DND-41 (cell line): ENCODE results near the gene GRID1.

Experiments used
- ATAC-seq: fragments of 200-7000 bp; cut with Tn5 transposase; 3 replicates; pipeline ENCODE4 v1.9.1; 2021; ENCODE audit warnings: low read depth; ENCODE audit not compliant: insufficient read depth
- DNase-seq: peaks from one replicate; pipeline ENCODE4 v3.0.0-alpha.2; 2020
- H2AFZ ChIP-seq: 2 replicates; pipeline ENCODE4 v1.6.0; 2012; ENCODE audit warnings: low read depth, low read length
- H3K27ac ChIP-seq: 2 replicates; pipeline ENCODE4 v1.5.1; 2012; ENCODE audit warnings: low read length, inconsistent platforms
- H3K27me3 ChIP-seq: fragments of 200-600 bp; sonication (generic); 2 replicates; pipeline ENCODE4 v1.6.0; 2012; ENCODE audit warnings: low read length, mild to moderate bottlenecking, inconsistent platforms; ENCODE audit not compliant: insufficient read depth, poor library complexity
- H3K36me3 ChIP-seq: 2 replicates; pipeline ENCODE4 v1.5.1; 2012; ENCODE audit warnings: low read length, inconsistent platforms; ENCODE audit not compliant: insufficient read depth
- H3K4me1 ChIP-seq: 2 replicates; pipeline ENCODE4 v1.5.1; 2012; ENCODE audit warnings: mild to moderate bottlenecking, low read length; ENCODE audit not compliant: insufficient read depth
- H3K4me2 ChIP-seq: 2 replicates; pipeline ENCODE4 v1.6.0; 2012; ENCODE audit warnings: mild to moderate bottlenecking, moderate library complexity, low read length, inconsistent platforms; ENCODE audit not compliant: insufficient read depth
- H3K4me3 ChIP-seq, 2 experiments: fragments of 200-600 bp in 1 of 2; shearing (Covaris generic) in 1 of 2; 2 replicates each; pipeline ENCODE4 v1.5.1; 2012 to 2016; ENCODE audit warnings: inconsistent platforms in 2 of 2, low read length in 2 of 2, mild to moderate bottlenecking in 2 of 2, low read depth in 1 of 2, moderate library complexity in 1 of 2
- H3K79me2 ChIP-seq: 2 replicates; pipeline ENCODE4 v1.6.0; 2012; ENCODE audit warnings: low read length, inconsistent platforms; ENCODE audit not compliant: insufficient read depth
- H3K9ac ChIP-seq: 2 replicates; pipeline ENCODE4 v1.6.0; 2012; ENCODE audit warnings: low read depth, mild to moderate bottlenecking, inconsistent platforms, low read length, moderate library complexity
- H3K9me3 ChIP-seq: 2 replicates; pipeline ENCODE4 v1.5.1; 2012; ENCODE audit warnings: low read length, moderate library complexity, mild to moderate bottlenecking, inconsistent platforms; ENCODE audit not compliant: insufficient read depth, severe bottlenecking
- H4K20me1 ChIP-seq: 2 replicates; pipeline ENCODE4 v1.6.0; 2012; ENCODE audit warnings: low read length; ENCODE audit not compliant: insufficient read depth
- CTCF ChIP-seq: IDR thresholded peaks from 2 replicates; pipeline ENCODE4 v1.5.1; 2012; ENCODE audit warnings: borderline replicate concordance, low read length, moderate library complexity, mild to moderate bottlenecking; ENCODE audit not compliant: poor library complexity, severe bottlenecking; ENCODE audit errors: extremely low read depth
- EZH2 ChIP-seq: IDR thresholded peaks from 3 replicates; pipeline ENCODE4 v1.6.1; 2012; ENCODE audit warnings: borderline replicate concordance, low read depth, mild to moderate bottlenecking, moderate library complexity, low read length, inconsistent platforms; ENCODE audit not compliant: severe bottlenecking

The GRID1 gene

GRCh38 chr10:86265895-86266259, 100.7 kb downstream of the GRID1 start:
- Histone ChIP-seq H2AFZ (no peak overlapping the region), H3K9me3 (no peaks in the 10 kb centered on the region), H3K9ac (no peak overlapping the region), H3K36me3 (no peaks in the 10 kb centered on the region), H3K4me1 (no peaks in the 10 kb centered on the region), H3K4me3 (no peak overlapping the region), H3K4me2 (no peak overlapping the region), H4K20me1 (no peaks in the 10 kb centered on the region), H3K27me3 (no peaks in the 10 kb centered on the region), H3K79me2 (no peaks in the 10 kb centered on the region), H3K27ac (no peak overlapping the region)
- DNase-seq (no peak), ATAC-seq (no peak)
- TF ChIP-seq EZH2 (no peak), CTCF (no peak)

DNA sequence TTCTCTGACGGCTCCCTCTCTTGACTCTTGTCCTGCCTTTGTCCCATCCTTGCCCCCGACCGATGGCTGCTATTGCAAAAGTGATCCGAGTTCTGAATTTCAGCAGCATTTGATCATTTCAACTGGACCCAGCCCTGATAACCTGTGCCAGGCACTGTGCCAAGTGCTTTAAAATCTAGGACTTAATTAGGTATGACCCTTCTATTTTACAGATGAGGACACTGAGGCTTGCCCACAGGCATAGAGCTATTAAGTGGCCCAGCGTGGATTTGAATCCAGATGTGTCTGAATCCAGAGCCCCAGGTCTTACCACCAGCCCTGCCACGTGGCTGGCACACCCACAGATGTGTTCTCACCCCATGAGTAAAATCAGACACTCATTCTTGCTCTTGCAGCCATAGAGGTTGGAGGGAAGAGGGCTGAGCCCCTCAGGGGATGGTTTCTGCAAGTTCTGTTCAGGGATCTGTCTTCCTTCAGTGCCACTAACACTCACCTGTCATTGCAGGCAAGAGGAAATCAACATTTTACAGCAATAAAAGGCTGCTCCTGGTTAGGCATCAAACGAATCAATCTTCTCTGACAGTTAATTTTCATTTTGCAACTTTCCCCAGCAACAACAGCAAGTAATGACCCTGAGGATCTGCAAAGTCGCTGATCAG, 101.2 kb downstream of the GRID1 start:
- Histone ChIP-seq H3K36me3 (no peaks in the 10 kb centered on the region), H3K4me1 (no peaks in the 10 kb centered on the region), H2AFZ (no peak overlapping the region), H3K9me3 (no peaks in the 10 kb centered on the region), H3K27ac (no peak overlapping the region), H4K20me1 (no peaks in the 10 kb centered on the region), H3K9ac (no peak overlapping the region), H3K27me3 (no peaks in the 10 kb centered on the region), H3K79me2 (no peaks in the 10 kb centered on the region), H3K4me2 (no peak overlapping the region), H3K4me3 (no peak overlapping the region)
- no peak for ATAC-seq
- DNase-seq, result no peak
- TF ChIP-seq CTCF (no peak), EZH2 (no peak)

DNA sequence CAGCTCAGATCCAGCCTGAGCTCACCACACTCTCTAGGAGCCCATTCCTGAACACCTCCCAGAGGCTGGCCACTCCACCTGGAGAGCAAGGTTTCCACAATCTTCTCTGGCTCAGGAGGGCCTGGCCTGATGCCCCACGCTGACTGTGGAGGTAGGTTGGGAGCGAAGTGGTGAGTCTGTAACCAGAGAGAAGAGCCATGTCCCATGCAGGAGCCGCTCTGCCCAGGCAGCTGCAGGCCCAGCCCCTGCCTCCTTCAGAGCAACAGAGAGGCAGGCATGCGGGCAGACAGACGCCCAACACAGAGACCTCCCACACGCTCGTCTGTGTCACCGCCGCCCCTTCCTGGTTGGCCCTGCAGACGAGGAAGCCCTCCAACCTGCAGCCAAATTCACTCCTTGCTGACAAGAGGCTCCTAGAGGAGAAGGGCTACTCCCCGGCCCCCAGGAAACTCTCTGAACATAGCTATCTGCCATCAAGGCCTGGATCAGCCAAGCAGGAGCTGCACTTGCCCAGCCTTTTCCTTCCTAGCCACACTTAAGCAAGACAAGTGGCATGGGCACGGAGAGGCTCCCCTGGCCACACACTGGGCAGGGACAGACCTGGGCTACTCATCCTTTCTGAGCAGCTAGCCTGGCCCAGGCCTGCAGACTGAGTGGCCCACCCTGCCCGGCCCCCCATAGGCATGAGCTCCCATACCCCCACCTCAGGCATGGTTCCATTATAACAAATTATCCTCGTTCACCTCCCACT, 101.9 kb downstream of the GRID1 start:
- no peaks in the 10 kb centered on the region for H3K27me3 ChIP-seq
- no peak for ATAC-seq
- no peak overlapping the region for H3K27ac ChIP-seq
- H3K9me3 ChIP-seq, result no peaks in the 10 kb centered on the region
- H3K4me1 ChIP-seq, result no peaks in the 10 kb centered on the region
- H3K4me3 ChIP-seq, result no peak overlapping the region
- H3K4me2 ChIP-seq, result no peak overlapping the region
- DNase-seq, result no peak
- no peaks in the 10 kb centered on the region for H3K79me2 ChIP-seq
- no peaks in the 10 kb centered on the region for H3K36me3 ChIP-seq
- H2AFZ ChIP-seq, result no peak overlapping the region
- TF ChIP-seq CTCF, result no peak
- no peaks in the 10 kb centered on the region for H4K20me1 ChIP-seq
- H3K9ac ChIP-seq, result no peak overlapping the region
